HG02763 (cell line): ENCODE data around the gene PTPRM.

ENCODE experiments used
- ATAC-seq: cut with Tn5 transposase; IDR thresholded peaks from one replicate; pipeline ENCODE4 v1.9.1; 2021; ENCODE audit warnings: mild to moderate bottlenecking, moderate library complexity; ENCODE audit not compliant: unreplicated experiment

The PTPRM gene

GRCh38 chr18:7844017-7844416 lies 276.9 kb downstream of the PTPRM start:
- no peak for ATAC-seq

DNA sequence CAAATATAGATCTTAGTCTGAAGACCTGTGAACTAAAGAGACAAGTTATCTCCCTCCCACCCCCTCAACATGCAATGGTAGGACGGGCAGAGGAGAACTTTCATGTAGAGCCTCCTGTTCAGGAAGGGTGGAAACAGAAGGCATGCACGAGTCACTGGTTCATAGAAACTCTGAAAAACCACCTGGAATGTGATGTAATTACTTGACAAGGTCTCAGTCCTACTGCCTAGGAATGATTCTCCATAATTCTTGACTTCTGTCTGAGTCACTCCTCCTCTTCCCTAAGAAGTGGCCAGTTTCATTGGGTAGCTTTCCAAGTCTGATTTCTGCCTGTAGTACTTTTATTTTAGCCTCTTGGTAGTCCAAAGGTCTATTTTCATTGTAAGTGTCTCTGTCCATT lies 277.3 kb downstream of the PTPRM start:
- no peak for ATAC-seq

- no peak for ATAC-seq
Measured at GRCh38 chr18:7846335-7846734, 279.2 kb downstream of the PTPRM start.

DNA sequence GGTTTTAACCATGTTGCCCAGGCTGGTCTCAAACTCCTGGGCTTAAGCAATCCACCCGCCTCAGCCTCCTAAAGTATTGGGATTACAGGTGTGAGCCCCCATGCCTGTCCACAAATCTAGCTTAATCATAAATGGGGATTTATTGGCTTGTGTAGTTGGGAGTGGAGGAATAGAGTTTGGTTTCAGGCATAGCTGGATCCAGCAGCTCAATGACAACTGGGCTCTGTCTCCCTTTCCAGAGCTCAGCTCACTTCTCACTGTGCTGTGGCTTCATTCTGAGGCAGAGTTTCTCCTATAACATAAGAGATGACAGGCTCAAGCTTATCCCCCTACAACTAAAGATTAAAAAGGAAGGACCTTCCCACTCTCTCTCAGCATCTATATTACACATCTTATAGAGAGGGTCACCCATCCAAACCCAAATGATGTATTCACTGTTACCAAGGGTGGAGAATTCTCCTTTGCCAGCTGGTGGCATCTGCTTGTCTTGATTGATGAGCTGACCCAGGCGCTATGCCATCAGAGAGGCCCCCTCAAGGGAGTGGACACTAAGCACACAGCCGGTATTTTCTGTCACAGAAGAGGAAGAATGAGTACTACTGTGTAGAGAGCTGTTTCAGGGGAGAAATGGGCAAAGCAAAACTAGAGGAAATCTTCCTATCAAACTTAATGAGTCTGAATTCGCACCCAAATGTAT lies 280.4 kb downstream of the PTPRM start:
- ATAC-seq: no peak

DNA sequence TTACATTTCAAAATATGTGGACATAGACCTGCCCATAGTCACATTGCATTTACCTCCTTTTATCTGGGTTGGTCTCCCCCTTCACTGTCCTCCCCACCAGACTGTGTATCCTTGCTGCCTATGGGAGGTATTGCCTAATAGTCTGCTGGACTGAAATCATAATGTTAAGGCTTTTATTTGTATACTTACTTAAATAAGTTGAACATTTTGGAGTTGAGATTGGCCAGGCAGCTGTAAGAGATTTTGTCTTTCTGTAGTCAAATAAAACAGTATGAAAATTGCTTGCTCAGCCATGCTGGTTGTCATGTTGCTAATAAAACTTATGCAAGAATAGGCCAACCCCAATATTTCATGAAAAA lies 280.9 kb downstream of the PTPRM start:
- no peak for ATAC-seq

GRCh38 chr18:7850446-7850845 lies 283.3 kb downstream of the PTPRM start:
- no peak for ATAC-seq

GRCh38 chr18:7855028-7855427 lies 287.9 kb downstream of the PTPRM start:
- no peak for ATAC-seq

DNA sequence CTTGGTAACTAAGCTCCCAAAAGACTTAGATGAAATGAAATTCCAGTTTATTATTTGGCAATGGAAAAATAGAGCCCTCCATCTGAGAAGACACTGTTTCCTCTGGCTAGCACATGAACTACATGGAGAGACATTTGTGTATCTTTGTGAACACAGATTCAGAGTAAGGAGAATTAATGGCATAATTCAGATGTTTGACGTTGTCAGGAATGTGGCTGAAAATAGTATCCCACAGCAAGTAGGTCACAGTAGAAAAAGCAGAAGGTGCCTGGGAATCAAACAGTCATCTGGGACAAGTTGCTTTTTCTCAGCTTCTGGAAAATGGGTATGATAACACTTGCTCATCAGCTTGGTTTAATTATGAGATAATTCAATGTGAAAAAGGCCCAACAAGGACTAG lies 288.6 kb downstream of the PTPRM start:
- ATAC-seq: no peak

DNA sequence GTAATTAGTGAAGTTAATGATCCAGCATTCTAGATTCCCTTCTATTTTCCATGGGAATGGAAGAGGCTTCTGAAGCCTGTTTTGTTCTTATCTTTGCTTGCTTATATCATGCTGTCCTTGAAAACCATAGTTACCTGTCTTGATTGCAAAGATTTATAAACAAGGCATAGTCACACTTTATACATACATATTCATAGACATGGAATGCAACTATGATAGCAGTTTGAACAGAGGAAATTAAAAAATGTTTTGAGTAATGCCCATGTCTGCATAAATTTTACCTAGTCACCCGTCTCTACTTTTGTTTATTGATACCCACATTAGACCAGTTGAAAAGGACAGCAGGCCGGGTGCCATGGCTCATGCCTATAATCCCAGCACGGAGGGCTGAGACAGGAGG lies 289.0 kb downstream of the PTPRM start:
- no peak for ATAC-seq

DNA sequence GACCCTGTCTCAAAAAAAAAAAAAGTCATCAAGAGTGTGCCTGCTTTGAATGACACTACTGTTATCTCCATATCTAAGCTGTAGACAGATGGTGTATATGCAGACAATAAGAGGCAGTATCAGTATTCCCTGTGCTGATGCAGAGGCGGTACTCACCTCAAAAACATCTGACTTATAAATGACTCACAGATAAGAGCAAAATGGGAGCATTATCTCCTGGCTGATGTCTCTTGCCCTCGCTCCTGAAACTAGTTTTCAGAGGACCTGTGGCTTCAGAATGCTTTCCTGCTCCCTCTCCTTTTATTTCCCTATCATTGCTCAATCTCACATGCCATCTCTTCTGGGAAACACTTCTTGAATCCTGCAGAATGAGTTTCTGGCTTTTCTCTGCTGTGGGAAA lies 289.6 kb downstream of the PTPRM start:
- no peak for ATAC-seq

GRCh38 chr18:7857562-7857961 lies 290.4 kb downstream of the PTPRM start:
- no peak for ATAC-seq

- no peak for ATAC-seq
Measured at GRCh38 chr18:7859122-7859521, 292.0 kb downstream of the PTPRM start.

DNA sequence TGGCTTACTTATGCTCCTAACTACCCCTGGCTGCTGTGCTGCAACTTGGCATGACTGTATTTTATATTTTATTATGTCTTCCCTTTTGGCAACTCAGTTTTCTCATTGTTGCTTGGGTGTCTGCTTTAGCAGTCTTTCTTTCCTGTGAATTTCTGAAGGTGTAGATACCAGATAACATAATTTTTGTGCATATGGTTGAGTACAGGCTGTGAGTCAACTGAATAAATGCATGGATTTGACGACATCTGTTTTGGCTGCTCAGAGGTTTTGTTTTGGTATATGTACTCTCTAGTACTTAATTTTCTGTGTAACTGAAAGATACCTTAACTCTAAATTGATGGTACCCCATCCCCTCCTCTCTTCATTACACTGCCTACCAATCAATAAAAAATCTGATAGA lies 303.1 kb downstream of the PTPRM start:
- ATAC-seq: no peak

- no peak for ATAC-seq
Measured at GRCh38 chr18:7870855-7871254, 303.7 kb downstream of the PTPRM start.

DNA sequence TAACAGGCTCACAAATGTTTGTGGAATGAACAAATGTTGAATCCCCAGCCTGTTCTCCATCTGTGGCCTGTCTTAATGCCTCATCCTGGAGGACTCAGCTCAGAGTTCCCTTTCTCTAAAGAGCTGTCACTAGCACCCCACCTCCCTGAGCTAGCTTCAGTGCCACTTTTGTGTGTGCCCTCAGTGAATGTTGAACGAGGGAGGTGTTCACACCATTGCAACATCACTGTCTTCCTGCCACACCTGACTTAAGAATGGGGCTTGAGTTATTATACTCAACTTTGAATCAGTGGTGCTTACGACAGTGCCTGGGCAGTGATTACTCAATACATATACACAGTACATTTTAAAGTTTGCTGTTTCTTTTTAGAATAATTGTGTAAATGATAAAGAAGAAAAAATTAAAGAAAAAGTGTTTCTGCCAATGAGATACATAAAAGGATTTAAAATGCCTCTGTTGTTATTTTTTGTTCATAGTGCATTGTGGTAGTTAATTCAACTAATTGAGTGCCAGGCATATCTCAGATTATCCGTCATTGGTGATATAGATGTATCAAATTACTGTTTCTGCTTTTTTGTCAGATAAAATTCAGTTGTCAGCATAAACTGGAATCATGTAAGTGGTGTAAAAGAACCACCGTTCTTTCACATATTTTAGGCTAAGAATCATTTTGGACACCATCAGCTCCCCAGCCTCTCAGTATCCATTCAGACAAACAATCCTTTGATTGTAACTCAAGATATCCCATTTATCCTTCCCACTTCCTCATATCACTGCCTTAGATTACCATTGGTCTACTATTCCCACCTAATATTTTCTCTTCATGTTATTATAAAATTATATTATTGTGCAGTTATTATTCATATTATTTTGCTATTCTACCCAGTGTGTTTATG lies 304.7 kb downstream of the PTPRM start:
- ATAC-seq: no peak

- ATAC-seq: no peak
Measured at GRCh38 chr18:7872569-7872968, 305.5 kb downstream of the PTPRM start.

DNA sequence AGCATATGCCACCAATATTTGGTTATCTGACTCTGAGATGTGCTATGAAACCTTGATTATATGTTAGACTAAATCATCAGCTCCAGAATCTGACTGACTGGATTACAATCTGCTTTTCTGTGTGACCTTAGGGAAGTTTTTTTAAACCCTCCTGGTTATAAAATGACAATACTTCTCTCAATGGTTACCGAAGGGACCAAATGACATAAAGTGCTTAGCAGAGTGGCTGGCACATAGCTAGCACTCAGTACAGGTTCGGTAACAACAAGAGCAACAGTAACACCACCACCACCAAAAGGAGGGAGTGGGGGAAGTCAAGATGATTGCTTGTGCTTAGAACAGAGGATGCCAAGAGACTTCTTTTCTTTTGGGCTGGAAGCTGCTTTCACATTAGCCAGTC lies 306.2 kb downstream of the PTPRM start:
- ATAC-seq: no peak

DNA sequence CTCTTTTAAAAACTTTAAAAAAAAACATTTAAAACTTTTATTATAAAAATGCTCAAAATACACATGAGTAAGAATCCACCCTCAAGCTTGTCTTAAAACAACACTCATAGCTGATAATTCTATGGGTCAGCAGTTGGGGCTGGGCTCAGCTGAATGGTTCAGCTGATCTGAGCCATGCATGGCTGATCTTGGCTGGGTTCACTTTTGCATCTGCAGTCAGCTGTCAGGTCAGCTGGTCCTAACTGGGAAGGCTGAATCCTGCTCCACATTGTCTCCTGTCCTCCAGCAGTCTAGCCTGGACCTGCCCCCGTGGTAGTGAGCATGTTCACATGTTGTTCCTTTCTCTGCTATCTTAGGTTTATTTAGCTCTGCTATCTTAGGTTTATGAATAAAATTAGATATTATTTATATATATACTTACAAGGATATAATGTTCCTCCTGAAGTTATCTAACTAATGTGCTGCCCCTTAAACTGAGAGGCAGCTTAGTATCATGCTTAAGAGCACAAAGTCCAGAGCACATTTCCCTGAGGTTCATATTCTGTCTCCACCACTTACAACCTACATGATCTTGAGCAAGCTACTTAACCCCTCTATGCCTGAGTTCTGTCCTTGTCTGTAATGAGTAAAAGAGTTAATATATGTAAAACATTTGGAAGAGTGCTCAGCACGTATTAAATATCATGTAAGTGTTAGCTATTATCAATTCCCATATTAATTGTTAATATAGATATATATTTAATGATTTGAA lies 309.4 kb downstream of the PTPRM start:
- no peak for ATAC-seq

- ATAC-seq: no peak
Measured at GRCh38 chr18:7877609-7878008, 310.5 kb downstream of the PTPRM start.

DNA sequence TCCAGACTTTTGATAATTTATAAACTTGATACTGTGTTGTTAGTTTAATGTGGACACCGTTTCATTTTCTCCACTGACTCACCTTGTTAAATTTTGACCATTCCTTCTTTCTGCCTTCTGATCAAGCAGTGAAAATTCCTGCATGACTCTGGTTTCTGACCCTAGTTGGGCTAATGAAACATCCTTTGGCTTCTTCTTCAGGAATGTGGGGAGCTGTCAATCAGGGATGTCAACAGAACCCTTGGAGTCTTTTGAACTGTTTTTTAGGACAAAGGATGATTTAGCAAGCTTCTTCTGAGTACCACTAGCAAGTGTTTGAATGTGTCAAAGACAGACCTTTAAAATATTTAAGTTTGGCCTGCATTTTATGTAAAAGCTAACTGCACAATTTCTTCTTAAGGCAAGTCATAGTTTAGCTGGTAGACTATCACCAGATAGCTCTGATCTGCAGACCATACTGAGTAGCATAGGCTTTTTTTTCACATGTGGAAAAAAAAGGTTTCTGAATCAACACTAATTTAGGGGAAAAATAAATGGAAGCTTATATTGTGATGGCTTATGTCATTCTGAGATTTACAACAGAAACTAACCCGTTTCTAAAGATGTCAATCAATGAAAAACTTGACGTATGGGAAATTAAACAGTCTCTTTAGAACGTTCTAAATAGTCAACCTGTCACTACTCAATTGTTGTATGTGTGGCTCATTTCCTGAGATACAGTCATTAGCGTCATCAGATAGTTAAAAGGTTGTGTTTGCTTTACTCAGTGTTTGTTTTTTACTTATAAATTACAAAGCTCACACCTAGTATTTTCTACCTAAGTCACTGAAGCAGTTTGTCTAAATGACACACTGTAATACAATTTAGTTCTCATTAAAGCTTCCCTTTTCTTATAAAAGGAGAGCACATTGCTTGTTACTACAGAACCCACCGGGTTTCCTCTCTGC lies 311.4 kb downstream of the PTPRM start:
- no peak for ATAC-seq

DNA sequence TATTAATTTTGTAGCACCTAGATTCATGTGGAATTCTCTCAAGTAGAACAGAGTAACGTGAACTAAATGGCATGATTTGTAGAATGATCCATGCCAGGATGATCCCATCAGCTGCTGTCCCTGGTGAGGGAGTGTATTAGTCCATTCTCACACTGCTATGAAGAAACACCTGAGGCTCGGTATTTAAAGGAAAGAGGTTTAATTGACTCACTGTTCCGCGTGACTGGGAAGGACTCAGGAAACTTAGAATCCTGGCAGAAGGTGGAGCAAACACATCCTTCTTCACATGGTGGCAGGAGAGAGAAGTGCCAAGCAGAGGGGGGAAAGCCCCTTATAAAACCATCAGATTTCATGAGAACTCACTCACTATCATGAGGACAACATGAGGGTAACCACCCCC lies 312.6 kb downstream of the PTPRM start:
- no peak for ATAC-seq
